Loucy (cell line): ENCODE results near the gene ZBTB32.

Experiments
- H2AFZ ChIP-seq: fragments of 200-600 bp; sonication (generic); 2 replicates; pipeline ENCODE4 v1.6.0; 2016; ENCODE audit warnings: antibody characterized with exemption, mild to moderate bottlenecking, low read length, moderate library complexity
- H3F3A ChIP-seq: fragments of 200-600 bp; 2 replicates; pipeline ENCODE4 v1.6.0; 2016; ENCODE audit warnings: antibody characterized with exemption, low read depth, mild to moderate bottlenecking
- H3K27me3 ChIP-seq: fragments of 200-600 bp; sonication (generic); 2 replicates; pipeline ENCODE4 v1.6.1; 2014; ENCODE audit warnings: low read length, mild to moderate bottlenecking; ENCODE audit not compliant: insufficient read depth, poor library complexity, severe bottlenecking
- H3K36me3 ChIP-seq: fragments of 200-600 bp; sonication (generic); 2 replicates; pipeline ENCODE4 v1.6.1; 2016; ENCODE audit warnings: low read length; ENCODE audit not compliant: insufficient read depth
- H3K4me1 ChIP-seq: fragments of 200-600 bp; sonication (generic); 2 replicates; pipeline ENCODE4 v1.5.1; 2014; ENCODE audit warnings: low read length, mild to moderate bottlenecking; ENCODE audit not compliant: insufficient read depth, poor library complexity, severe bottlenecking
- H3K4me2 ChIP-seq: fragments of 200-600 bp; sonication (generic); 2 replicates; pipeline ENCODE4 v1.6.0; 2014; ENCODE audit warnings: antibody characterized with exemption, low read length, low read depth, mild to moderate bottlenecking; ENCODE audit not compliant: poor library complexity, severe bottlenecking
- H3K4me3 ChIP-seq: fragments of 200-600 bp; sonication (generic); 2 replicates; pipeline ENCODE4 v1.5.1; 2014; ENCODE audit warnings: low read length, mild to moderate bottlenecking, mixed read lengths; ENCODE audit not compliant: poor library complexity, severe bottlenecking
- H3K79me2 ChIP-seq: fragments of 200-600 bp; sonication (generic); 2 replicates; pipeline ENCODE4 v1.6.1; 2014; ENCODE audit warnings: low read length; ENCODE audit not compliant: insufficient read depth
- H3K9ac ChIP-seq: fragments of 200-600 bp; sonication (generic); 2 replicates; pipeline ENCODE4 v1.6.0; 2014; ENCODE audit warnings: mild to moderate bottlenecking, low read depth, low read length, moderate library complexity; ENCODE audit not compliant: poor library complexity, severe bottlenecking
- H3K9me2 ChIP-seq: fragments of 200-600 bp; sonication (generic); replicated peaks from 2 replicates; pipeline ENCODE4 v1.6.1; 2016; ENCODE audit warnings: low read depth, low read length, mixed read lengths
- H3K9me3 ChIP-seq: fragments of 200-600 bp; sonication (generic); 2 replicates; pipeline ENCODE4 v1.6.1; 2014; ENCODE audit warnings: mild to moderate bottlenecking, antibody characterized with exemption, low read length, low read depth; ENCODE audit not compliant: insufficient read depth
- H4K20me1 ChIP-seq: fragments of 200-600 bp; sonication (generic); 2 replicates; pipeline ENCODE4 v1.6.0; 2014; ENCODE audit warnings: antibody characterized with exemption, low read length, mild to moderate bottlenecking; ENCODE audit not compliant: insufficient read depth, poor library complexity, severe bottlenecking
- CTCF ChIP-seq: fragments of 200-600 bp; sonication (generic); conservative IDR thresholded peaks from 2 replicates; pipeline ENCODE4 v1.5.1; 2014; ENCODE audit warnings: mild to moderate bottlenecking, antibody characterized with exemption, low read length
- EZH2phosphoT487 ChIP-seq: fragments of 200-600 bp; IDR thresholded peaks from 2 replicates; pipeline ENCODE4 v1.6.1; 2018; ENCODE audit warnings: antibody characterized with exemption, mild to moderate bottlenecking, moderate library complexity, borderline replicate concordance

ZBTB32 gene

DNA sequence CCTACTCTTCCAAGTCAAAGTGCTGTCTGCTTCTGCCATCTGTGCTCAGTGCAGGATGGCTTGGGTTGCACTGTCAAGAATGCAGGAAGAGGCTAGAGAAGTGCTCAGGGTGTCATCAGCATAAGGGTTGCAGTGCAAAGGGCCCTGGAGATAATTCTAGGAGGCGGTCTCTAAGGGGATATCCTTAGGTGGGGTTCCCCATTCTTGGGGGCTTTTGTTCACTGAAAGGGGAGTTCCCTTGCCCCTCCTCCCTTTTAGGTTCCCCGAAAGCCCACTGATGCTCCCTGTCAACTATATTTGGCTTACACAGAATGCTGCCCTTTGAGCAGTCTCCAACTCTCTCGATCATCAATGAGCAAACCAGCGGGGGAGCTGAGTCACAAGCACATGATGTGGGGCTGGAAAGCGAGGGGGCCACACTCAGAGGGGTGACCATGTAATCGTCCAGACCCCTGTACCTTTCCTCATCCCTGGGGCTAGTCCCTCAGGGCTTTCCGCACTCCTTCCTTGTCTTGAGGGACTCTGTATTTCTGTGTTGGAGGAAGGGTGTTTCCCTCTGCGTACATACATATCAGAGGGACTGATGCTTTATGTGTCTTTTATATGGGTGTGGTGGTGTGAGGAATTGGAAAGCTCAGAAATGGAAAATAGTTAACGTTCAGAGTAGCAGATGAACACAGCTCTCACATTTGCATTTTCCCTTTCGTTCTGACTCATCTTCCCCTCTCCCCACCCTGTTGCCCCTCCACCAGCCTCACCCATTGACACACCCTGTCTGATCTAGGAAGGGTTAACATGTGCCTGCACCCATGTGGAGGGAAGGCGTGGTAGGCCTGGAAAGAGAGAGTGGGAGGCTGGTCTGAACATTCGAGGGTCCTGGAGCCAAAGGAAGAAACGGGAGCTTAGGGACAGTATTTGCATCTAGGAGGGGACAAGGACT, 6.7 kb downstream of the ZBTB32 start:
- Histone ChIP-seq H3K36me3 (no peaks in the 10 kb centered on the region), H2AFZ (no peak overlapping the region), H3K4me3 (no peak overlapping the region), H3K4me1 (peaks cover 10% of the 10 kb centered on the region), H3K79me2 (peaks cover 8% of the 10 kb centered on the region), H3F3A (no peaks in the 10 kb centered on the region), H3K9me3 (no peaks in the 10 kb centered on the region), H3K4me2 (no peak overlapping the region), H3K9me2 (no peaks in the 10 kb centered on the region), H4K20me1 (no peaks in the 10 kb centered on the region), H3K27me3 (no peaks in the 10 kb centered on the region), H3K9ac (no peak overlapping the region)
- TF ChIP-seq CTCF (no peak), EZH2phosphoT487 (no peak)

DNA sequence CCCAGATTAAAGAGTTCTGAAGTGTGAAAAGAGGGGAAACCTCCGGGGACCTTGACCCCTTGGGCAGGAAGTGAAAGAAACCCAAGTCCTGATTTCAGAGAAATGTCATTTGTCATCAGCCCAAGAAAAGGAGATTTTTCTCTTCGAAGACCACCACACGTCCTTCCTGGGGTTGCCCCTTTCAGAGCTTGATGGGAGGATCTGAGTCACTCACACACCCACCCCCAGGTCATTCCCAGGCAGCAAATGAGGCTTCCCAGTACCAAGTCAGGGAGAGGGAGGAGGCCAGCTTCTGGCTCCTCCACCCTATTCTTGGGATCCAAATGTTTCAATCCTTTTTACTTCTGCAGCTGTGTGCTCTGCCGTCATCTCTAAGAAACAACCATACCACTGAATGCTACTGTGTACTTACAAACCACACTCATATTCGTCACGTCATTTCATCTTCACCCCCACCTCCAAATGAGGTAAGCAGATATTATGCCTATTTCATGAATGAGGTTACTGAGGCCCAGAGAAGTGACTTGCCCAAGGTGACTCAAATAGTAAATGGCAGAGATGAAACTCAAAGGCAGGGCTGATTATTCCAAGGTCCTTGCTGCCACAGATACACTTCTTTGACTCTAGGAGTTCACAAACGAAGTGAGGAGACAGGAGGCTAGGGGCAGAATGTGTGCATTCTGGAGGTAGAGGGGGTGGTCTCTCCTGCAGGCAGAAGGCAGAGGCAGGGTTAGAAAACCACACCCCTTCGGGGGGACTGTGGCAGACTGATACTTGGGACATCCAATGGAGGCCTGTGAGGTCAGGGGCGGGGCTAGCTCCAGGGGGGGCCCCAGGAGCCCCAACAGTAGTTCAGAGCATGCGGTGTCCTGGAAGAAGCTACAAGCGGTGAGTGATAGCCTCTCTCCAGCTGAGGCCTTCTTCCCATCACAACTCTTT, 8.5 kb downstream of the ZBTB32 start:
- Histone ChIP-seq H3K36me3 (no peaks in the 10 kb centered on the region), H3K4me3 (no peak overlapping the region), H3F3A (no peaks in the 10 kb centered on the region), H2AFZ (no peak overlapping the region), H3K79me2 (peaks cover 8% of the 10 kb centered on the region), H3K27me3 (no peaks in the 10 kb centered on the region), H3K4me1 (peaks cover 14% of the 10 kb centered on the region), H3K9ac (no peak overlapping the region), H3K9me2 (no peaks in the 10 kb centered on the region), H3K4me2 (no peak overlapping the region), H4K20me1 (no peaks in the 10 kb centered on the region), H3K9me3 (no peaks in the 10 kb centered on the region)
- no peak for TF ChIP-seq CTCF
- TF ChIP-seq EZH2phosphoT487: no peak

- H3K36me3 ChIP-seq: no peaks in the 10 kb centered on the region
- no peak overlapping the region for H3K4me2 ChIP-seq
- no peaks in the 10 kb centered on the region for H3F3A ChIP-seq
- no peak overlapping the region for H3K9ac ChIP-seq
- peaks cover 14% of the 10 kb centered on the region for H3K4me1 ChIP-seq
- no peaks in the 10 kb centered on the region for H3K9me2 ChIP-seq
- H3K4me3 ChIP-seq: no peak overlapping the region
- no peaks in the 10 kb centered on the region for H3K27me3 ChIP-seq
- H3K9me3 ChIP-seq: no peaks in the 10 kb centered on the region
- peaks cover 13% of the 10 kb centered on the region for H3K79me2 ChIP-seq
- peaks cover 4% of the 10 kb centered on the region for H4K20me1 ChIP-seq
- no peak overlapping the region for H2AFZ ChIP-seq
- TF ChIP-seq EZH2phosphoT487 (no peak), CTCF (no peak)
Observed at GRCh38 chr19:35713506-35713850, 9.1 kb downstream of the ZBTB32 start.
